HepG2 (cell line): Measurements from ENCODE around the gene EEFSEC. TPM values are rescaled to one million over a fixed set of nuclear protein-coding genes. Genes with fewer than 3 reads are reported as not detected.

Experiments
- ATAC-seq: fragments of 200-7000 bp; cut with Tn5 transposase; 3 replicates; pipeline ENCODE4 v1.9.1; 2020; ENCODE audit warnings: mild to moderate bottlenecking, moderate library complexity
- BruUV-seq: library from RNA; stranded (reverse); fragments of 400-500 nt; replicated peaks from 2 replicates; lab custom pipeline; 2021; lab: Mats Ljungman, UMichigan
- CTCF ChIA-PET: fragments of 300-600 bp; formaldehyde crosslinking; extraction: SDS; loops from one replicate; lab custom pipeline; 2021; ENCODE audit warnings: low total read pairs, inconsistent platforms, low intra/inter-chr PET ratio; lab: Yijun Ruan, JAX
- POLR2A ChIA-PET: fragments of 350-600 bp; sonication (Branson Sonifier 250); formaldehyde crosslinking; loops from one replicate; lab custom pipeline; 2020; ENCODE audit warnings: antibody characterized with exemption, inconsistent platforms; lab: Yijun Ruan, JAX
- DNase-seq: peaks from one replicate; pipeline ENCODE4 v3.0.0-alpha.2; 2015; ENCODE audit warnings: low spot score
- FAIRE-seq: peaks from 3 replicates; lab custom pipeline; 2011; peaks lifted over from hg19 to GRCh38; lab: Jason Lieb, UNC
- H2AFZ ChIP-seq: one replicate; pipeline ENCODE4 v1.6.1; 2011; ENCODE audit warnings: low read length, inconsistent platforms
- H3K27ac ChIP-seq: fragments of 300-600 bp; 3 replicates; pipeline ENCODE4 v1.8.0; 2011; ENCODE audit warnings: mixed run types, mild to moderate bottlenecking, mixed read lengths, low read length, inconsistent platforms; ENCODE audit not compliant: insufficient read depth; ENCODE audit errors: extremely low read length
- H3K27me3 ChIP-seq, 2 experiments: fragments of 200-600 bp in 1 of 2; 2 replicates in 1 of 2; 3 replicates in 1 of 2; pipeline versions ENCODE4 v1.6.0 to v1.8.0; 2011; ENCODE audit warnings: low read length in 2 of 2, mild to moderate bottlenecking in 2 of 2, moderate library complexity in 2 of 2, inconsistent platforms in 1 of 2; ENCODE audit not compliant: insufficient read depth in 2 of 2, control insufficient read depth in 1 of 2
- H3K36me3 ChIP-seq, 2 experiments: fragments of 200-600 bp in 1 of 2; replicated peaks in 1 of 2; 2 replicates in 1 of 2; 3 replicates in 1 of 2; pipeline versions ENCODE4 v1.5.1 to v1.8.0; 2011; ENCODE audit warnings: low read length in 2 of 2, inconsistent platforms in 1 of 2; ENCODE audit not compliant: insufficient read depth in 2 of 2, control insufficient read depth in 1 of 2
- H3K4me1 ChIP-seq: 2 replicates; pipeline ENCODE4 v1.5.1; 2012; ENCODE audit warnings: low read length, inconsistent platforms; ENCODE audit not compliant: insufficient read depth
- H3K4me2 ChIP-seq: 2 replicates; pipeline ENCODE4 v1.6.0; 2011; ENCODE audit warnings: low read depth, low read length, inconsistent platforms
- H3K4me3 ChIP-seq, 3 experiments: fragments of 200-600 bp in 1 of 3; sonication (generic), shearing (Covaris generic) in 1 of 3; replicated peaks in 1 of 3; 2 replicates each; pipeline ENCODE4 v1.5.1; 2011 to 2016; ENCODE audit warnings: low read length in 3 of 3, inconsistent platforms in 2 of 3, low read depth in 2 of 3, mild to moderate bottlenecking in 2 of 3, control low read depth in 1 of 3, mixed read lengths in 1 of 3; ENCODE audit not compliant: insufficient read depth in 1 of 3
- H3K79me2 ChIP-seq: one replicate; pipeline ENCODE4 v1.6.1; 2011; ENCODE audit warnings: low read length, inconsistent platforms; ENCODE audit not compliant: insufficient read depth
- H3K9ac ChIP-seq: 2 replicates; pipeline ENCODE4 v1.6.0; 2011; ENCODE audit warnings: mild to moderate bottlenecking, low read depth, low read length, inconsistent platforms; ENCODE audit not compliant: insufficient read depth
- H3K9me3 ChIP-seq: 2 replicates; pipeline ENCODE4 v1.5.1; 2012; ENCODE audit warnings: mild to moderate bottlenecking, low read length
- H4K20me1 ChIP-seq: 2 replicates; pipeline ENCODE4 v1.6.0; 2011; ENCODE audit warnings: inconsistent platforms, mild to moderate bottlenecking, low read length, moderate library complexity; ENCODE audit not compliant: insufficient read depth
- ATM ChIP-seq: fragments of 450-650 bp; IDR thresholded peaks from 2 replicates; pipeline ENCODE4 v1.7.1; 2017; ENCODE audit warnings: mild to moderate bottlenecking, borderline replicate concordance
- ELF1 ChIP-seq: sonication (generic); formaldehyde crosslinking; IDR thresholded peaks from 2 replicates; pipeline ENCODE4 v1.4.0; 2020; ENCODE audit warnings: missing genetic modification reagents
- JUND ChIP-seq: sonication (generic); formaldehyde crosslinking; IDR thresholded peaks from 2 replicates; pipeline ENCODE4 v1.8.0; 2022; ENCODE audit warnings: mild to moderate bottlenecking, missing genetic modification reagents
- NPAS2 ChIP-seq: sonication (generic); formaldehyde crosslinking; IDR thresholded peaks from 2 replicates; pipeline ENCODE4 v1.8.0; 2022; ENCODE audit warnings: mild to moderate bottlenecking, missing genetic modification reagents, borderline replicate concordance
- SMARCC2 ChIP-seq: fragments of 450-650 bp; IDR thresholded peaks from 2 replicates; pipeline ENCODE4 v1.6.1; 2017; ENCODE audit warnings: antibody characterized with exemption, mild to moderate bottlenecking
- SNAPC2 ChIP-seq: sonication (generic); formaldehyde crosslinking; IDR thresholded peaks from 2 replicates; pipeline ENCODE4 v1.8.1; 2022; ENCODE audit warnings: mild to moderate bottlenecking, missing genetic modification reagents
- ZNF329 ChIP-seq: sonication (generic); formaldehyde crosslinking; IDR thresholded peaks from 2 replicates; pipeline ENCODE4 v1.9.0; 2021; ENCODE audit warnings: low read depth, mild to moderate bottlenecking, missing genetic modification reagents
- ZNF703 ChIP-seq: sonication (generic); formaldehyde crosslinking; IDR thresholded peaks from 2 replicates; pipeline ENCODE4 v1.5.1; 2020; ENCODE audit warnings: missing genetic modification reagents, mild to moderate bottlenecking, moderate library complexity, borderline replicate concordance
- ZNF746 ChIP-seq: sonication (generic); formaldehyde crosslinking; IDR thresholded peaks from 2 replicates; pipeline ENCODE4 v1.8.0; 2022; ENCODE audit warnings: mild to moderate bottlenecking, missing genetic modification reagents
- WGBS: methylation state at CpG from one replicate; pipeline ENCODE4 v1.1.6; 2017; ENCODE audit warnings: low lambda C conversion rate; 5-methylcytosine and 5-hydroxymethylcytosine counted together
- in situ Hi-C: cut with HindIII; loops from 2 replicates; pipeline ENCODE4 v1.10.0; 2017; ENCODE audit warnings: low pct_unique_long_range_greater_than_20kb; ENCODE audit not compliant: extremely low pct_ligation_motif_present
- intact Hi-C: fragments of 100-400 bp; cut with micrococcal nuclease; formaldehyde crosslinking; loops from one replicate; pipeline ENCODE4 v1.10.0; 2022; ENCODE audit not compliant: unreplicated experiment
- polyA plus RNA-seq, 8 experiments: library from polyadenylated mRNA; depleted of rRNA in 3 of 8; stranded (reverse) in 7 of 8; unstranded in 1 of 8; fragments of >200 nt; fragmentation: Illumina TruSeq in 4 of 8; extraction: Trizol in 4 of 8; gene quantifications; 2 replicates each; pipeline versions ENCODE4 v1.2.1 to v1.2.3, GENCODE V29; 2011 to 2016; ENCODE audit warnings: low read depth in 4 of 8, missing spikeins in 1 of 8, mixed read lengths in 1 of 8; ENCODE audit not compliant: insufficient read depth in 1 of 8
- total RNA-seq, 5 experiments: library from RNA; depleted of rRNA; stranded (reverse); fragments of >200 nt; fragmentation: Illumina TruSeq; extraction: Trizol; gene quantifications; 2 replicates each; pipeline ENCODE4 v1.2.3, GENCODE V29; 2016; ENCODE audit warnings: low read depth in 1 of 5

The EEFSEC gene
- total and polyA plus RNA-seq, 2 of the 13 experiments (the other 11 are each of a cell fraction or from before 2014, with no cell fraction given): 6.4 to 24.2 TPM

DNA sequence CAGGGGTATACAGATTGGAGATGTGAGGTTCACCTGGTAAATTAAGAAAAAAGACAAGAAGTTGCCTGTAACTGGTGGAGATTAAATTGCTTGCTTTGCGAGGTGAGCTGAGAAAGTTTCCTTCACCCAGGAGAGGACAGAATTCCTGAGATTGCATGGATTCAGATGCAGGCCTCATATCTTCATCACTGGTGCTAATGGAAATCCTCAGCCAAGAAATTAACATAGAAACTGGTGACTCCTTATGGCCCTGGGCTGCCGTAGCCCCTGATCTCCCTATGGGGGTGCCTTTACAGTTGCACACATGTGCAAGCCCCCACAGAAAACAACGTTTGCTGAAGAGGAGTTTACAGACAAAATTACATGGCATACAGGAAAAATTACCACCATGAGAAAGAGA lies 68.0 kb downstream of the EEFSEC start:
- DNase-seq (no peak), FAIRE-seq (no peak), ATAC-seq (no peak)
- Histone ChIP-seq H3K4me3 (no peak overlapping the region), H3K27me3 (no peaks in the 10 kb centered on the region), H3K9me3 (peaks cover 15% of the 10 kb centered on the region), H3K79me2 (no peaks in the 10 kb centered on the region), H3K27ac (no peak overlapping the region), H4K20me1 (no peaks in the 10 kb centered on the region), H2AFZ (no peak overlapping the region), H3K4me1 (peaks cover 21% of the 10 kb centered on the region), H3K4me2 (no peak overlapping the region), H3K9ac (no peak overlapping the region), H3K36me3 (peaks cover 2 to 12% of the 10 kb centered on the region in 2 experiments; a peak in 2 of 5 replicates)
- in situ Hi-C loops (no loop called here), intact Hi-C loops (no loop called here)
- POLR2A ChIA-PET: no interaction called here
- CTCF ChIA-PET: no interaction called here
- no TSS peak for BruUV-seq
- 92% methylated on average over 3 of the region's 3 CpGs for WGBS
- no peak for TF ChIP-seq ZNF329 (CRISPR knock-in tag)
- no peak for TF ChIP-seq ZNF746 (CRISPR knock-in tag)

- no peak for TF ChIP-seq NPAS2 (CRISPR knock-in tag)
- no peak for TF ChIP-seq ELF1 (CRISPR knock-in tag)
- TF ChIP-seq SNAPC2: no peak
- no peak for TF ChIP-seq SMARCC2
- TF ChIP-seq JUND (CRISPR knock-in tag): no peak
- TF ChIP-seq ZNF703 (CRISPR knock-in tag): no peak
- no peak for TF ChIP-seq ATM
- TF ChIP-seq, all 625 proteins: peak for 0
- BruUV-seq: no TSS peak
- Histone ChIP-seq H2AFZ (no peak overlapping the region), H3K9ac (no peak overlapping the region), H3K9me3 (peaks cover 15% of the 10 kb centered on the region), H3K27ac (no peak overlapping the region), H3K4me3 (no peak overlapping the region), H4K20me1 (no peaks in the 10 kb centered on the region; the same call in 1 of the 2 replicates), H3K27me3 (no peaks in the 10 kb centered on the region), H3K4me2 (no peak overlapping the region), H3K36me3 (peaks cover 2 to 12% of the 10 kb centered on the region in 2 experiments; a peak in 2 of 5 replicates), H3K79me2 (no peaks in the 10 kb centered on the region), H3K4me1 (peaks cover 11% of the 10 kb centered on the region)
- ATAC-seq (no peak), DNase-seq (no peak), FAIRE-seq (no peak)
- POLR2A ChIA-PET: no interaction called here
- CTCF ChIA-PET: no interaction called here
- in situ Hi-C loops: no loop called here
- intact Hi-C loops: no loop called here
Measured at GRCh38 chr3:128222796-128223385, 69.6 kb downstream of the EEFSEC start.
